ENCODE results near the gene PLPPR2.
"Not testable (repeated sequence)": the region's sequence is repeated elsewhere in the genome, so short reads cannot be mapped to it uniquely, and the experiment has no call there.

The PLPPR2 gene

GRCh38 chr19:11405846-11406643 is 50.8 kb downstream of the PLPPR2 start:
- no peak for TF ChIP-seq CTCF (conservative IDR thresholded peaks at IDR 0.05; ENCODE audit: low read depth)
- ChIA-PET POLR2A (ENCODE audit: low non-redundant PET) (no interaction called here), CTCF (interaction anchor here (0.6 kb wide), 2 partner anchors 22 to 928 kb away, joined by 3 to 4 read pairs; partner anchors contain the start of gene EPOR)
- H3K27ac ChIP-seq = no peak overlapping the region
- DNase-seq (ENCODE audit: low spot score) = no peak

GRCh38 chr19:11406703-11407236 is 51.5 kb downstream of the PLPPR2 start:
- ChIA-PET POLR2A (ENCODE audit: low non-redundant PET) (interaction anchor here (0.6 kb wide), 1 partner anchor 31 kb away, joined by 8 read pairs; no protein-coding TSS in a partner anchor), CTCF (interaction anchor here (0.6 to 1.1 kb wide), 2 partner anchors 130 to 928 kb away, joined by 3 read pairs; no protein-coding TSS in a partner anchor)
- H3K27ac ChIP-seq; DNase-seq (ENCODE audit: low spot score): not testable (repeated sequence)

- DNase-seq (ENCODE audit: low spot score) = no peak
- H3K27ac ChIP-seq = no peak overlapping the region
- CTCF ChIA-PET = no interaction called here
- TF ChIP-seq CTCF (conservative IDR thresholded peaks at IDR 0.05; ENCODE audit: low read depth) = no peak
- POLR2A ChIA-PET (ENCODE audit: low non-redundant PET) = no interaction called here
Observed at GRCh38 chr19:11408591-11408990, 53.4 kb downstream of the PLPPR2 start.

GRCh38 chr19:11410682-11411081 is 55.5 kb downstream of the PLPPR2 start:
- no peak for TF ChIP-seq CTCF (conservative IDR thresholded peaks at IDR 0.05; ENCODE audit: low read depth)
- H3K27ac ChIP-seq = no peak overlapping the region
- DNase-seq (ENCODE audit: low spot score) = no peak
- ChIA-PET POLR2A (ENCODE audit: low non-redundant PET) (no interaction called here), CTCF (no interaction called here)

GRCh38 chr19:11414544-11414943 is 59.3 kb downstream of the PLPPR2 start:
- no peak for TF ChIP-seq CTCF (conservative IDR thresholded peaks at IDR 0.05; ENCODE audit: low read depth)
- no peak for DNase-seq (ENCODE audit: low spot score)
- no peak overlapping the region for H3K27ac ChIP-seq
- ChIA-PET CTCF (no interaction called here), POLR2A (ENCODE audit: low non-redundant PET) (interaction anchor here (0.5 kb wide), 1 partner anchor 18 kb away, joined by 3 read pairs; no protein-coding TSS in a partner anchor)
